AG10803 (cell line): ENCODE measurements around the gene ATOH8.

ENCODE experiments used
- DNase-seq: peaks from one replicate; pipeline ENCODE4 v3.0.0; 2010; ENCODE audit warnings: low read depth
- H3K4me3 ChIP-seq: 2 replicates; pipeline ENCODE4 v1.5.1; 2011; ENCODE audit warnings: mild to moderate bottlenecking, low read length, control low read depth
- TF ChIP-seq, protein P1 (sequence below): conservative IDR thresholded peaks from 2 replicates; pipeline ENCODE4 v1.5.1; 2011; ENCODE audit warnings: mild to moderate bottlenecking, low read length, control low read depth, inconsistent platforms

ATOH8 gene

DNA sequence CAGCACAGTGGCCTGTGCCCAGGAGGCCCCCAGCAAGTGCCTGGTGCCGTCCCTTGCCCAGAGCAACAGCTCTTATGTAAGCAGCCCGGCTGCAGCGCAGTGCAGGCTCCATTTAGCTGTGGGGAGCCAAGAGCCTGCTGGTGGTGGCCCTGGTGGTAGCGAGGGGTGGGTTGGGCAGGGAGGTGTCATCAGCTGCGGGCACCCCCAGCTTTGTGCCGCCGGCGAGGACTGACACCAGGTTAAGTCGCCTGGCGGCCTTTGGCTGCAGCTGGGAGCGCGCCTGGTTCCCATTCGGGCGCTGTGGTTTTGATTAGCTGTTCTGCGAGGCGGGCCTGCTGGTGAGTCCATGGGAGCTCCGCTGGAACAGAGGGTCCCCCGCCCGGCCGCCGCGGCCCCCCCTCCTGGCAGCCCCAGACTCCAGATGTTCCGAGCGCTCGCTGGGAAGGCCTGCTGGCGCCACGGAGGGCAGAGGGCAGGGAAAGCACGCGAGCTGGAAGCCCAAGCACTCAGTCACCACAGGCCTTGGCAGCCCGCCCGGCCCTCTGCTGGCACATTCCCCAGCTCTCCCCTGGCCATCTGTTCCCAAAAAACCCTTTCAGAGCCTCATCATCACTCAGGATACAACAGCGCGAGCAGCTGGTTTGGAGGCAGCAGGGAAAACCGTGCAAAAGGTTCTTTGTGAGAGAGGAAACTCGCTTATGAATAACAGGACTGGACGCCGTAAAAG is 18.4 kb downstream of the ATOH8 start:
- DNase-seq, result peak; percentile 100
- TF ChIP-seq, protein P1, sequence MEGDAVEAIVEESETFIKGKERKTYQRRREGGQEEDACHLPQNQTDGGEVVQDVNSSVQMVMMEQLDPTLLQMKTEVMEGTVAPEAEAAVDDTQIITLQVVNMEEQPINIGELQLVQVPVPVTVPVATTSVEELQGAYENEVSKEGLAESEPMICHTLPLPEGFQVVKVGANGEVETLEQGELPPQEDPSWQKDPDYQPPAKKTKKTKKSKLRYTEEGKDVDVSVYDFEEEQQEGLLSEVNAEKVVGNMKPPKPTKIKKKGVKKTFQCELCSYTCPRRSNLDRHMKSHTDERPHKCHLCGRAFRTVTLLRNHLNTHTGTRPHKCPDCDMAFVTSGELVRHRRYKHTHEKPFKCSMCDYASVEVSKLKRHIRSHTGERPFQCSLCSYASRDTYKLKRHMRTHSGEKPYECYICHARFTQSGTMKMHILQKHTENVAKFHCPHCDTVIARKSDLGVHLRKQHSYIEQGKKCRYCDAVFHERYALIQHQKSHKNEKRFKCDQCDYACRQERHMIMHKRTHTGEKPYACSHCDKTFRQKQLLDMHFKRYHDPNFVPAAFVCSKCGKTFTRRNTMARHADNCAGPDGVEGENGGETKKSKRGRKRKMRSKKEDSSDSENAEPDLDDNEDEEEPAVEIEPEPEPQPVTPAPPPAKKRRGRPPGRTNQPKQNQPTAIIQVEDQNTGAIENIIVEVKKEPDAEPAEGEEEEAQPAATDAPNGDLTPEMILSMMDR, result peak; percentile 46
- peak overlapping the region; percentile 46 for H3K4me3 ChIP-seq

DNA sequence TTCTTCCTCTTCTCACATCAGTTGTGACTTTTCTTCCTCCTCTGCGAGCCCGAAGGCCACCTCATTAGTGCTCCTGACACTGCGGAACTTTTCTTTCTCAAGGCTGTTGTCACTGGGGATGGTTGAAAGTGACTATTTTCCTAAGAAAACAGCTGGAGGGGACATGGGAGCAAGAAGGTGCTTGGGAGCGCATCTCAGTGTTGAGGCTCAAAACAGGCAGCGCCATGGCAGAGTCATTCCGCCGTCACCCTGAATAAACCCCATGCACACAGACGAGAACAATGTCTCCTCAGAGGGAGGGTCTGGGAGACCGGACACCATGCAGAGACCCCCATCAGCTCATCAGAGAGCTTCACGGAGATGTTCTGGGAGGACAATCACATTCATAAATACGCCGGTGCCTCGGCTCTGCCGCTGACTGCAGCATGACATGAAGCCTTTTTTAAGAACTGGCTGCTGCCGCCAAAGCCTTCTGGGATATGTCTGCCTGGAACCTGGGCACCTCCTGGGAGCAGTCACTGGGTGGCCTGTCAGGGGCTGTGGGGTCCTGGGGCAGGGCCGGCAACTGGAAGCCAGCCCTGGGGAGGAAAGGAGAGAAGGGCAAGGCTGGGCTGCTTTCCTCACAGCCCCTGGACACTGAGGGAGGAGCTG is 19.2 kb downstream of the ATOH8 start:
- TF ChIP-seq, protein P1, result no peak
- DNase-seq, result no peak
- peak overlapping the region; percentile 46 for H3K4me3 ChIP-seq

DNA sequence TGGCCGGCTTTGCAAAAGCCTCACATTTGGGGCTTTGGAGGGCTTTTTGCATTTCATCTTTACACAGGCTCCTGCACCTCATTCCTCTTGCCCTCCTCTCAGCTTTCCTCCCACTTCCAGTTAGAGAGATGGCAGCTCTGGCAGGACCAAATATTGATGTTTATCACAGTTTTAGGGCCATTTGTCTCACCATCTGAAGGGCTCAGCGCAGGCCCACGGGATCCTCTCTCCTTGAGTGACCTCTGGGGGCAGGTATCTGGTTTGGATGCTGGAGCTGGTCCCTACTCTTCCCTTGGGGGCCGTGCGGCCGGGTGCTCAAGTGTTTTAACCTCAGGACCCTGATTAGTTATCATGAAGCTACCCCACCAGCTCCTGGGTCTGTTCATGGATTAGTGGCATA is 19.9 kb downstream of the ATOH8 start:
- DNase-seq, result no peak
- TF ChIP-seq, protein P1, result no peak

DNA sequence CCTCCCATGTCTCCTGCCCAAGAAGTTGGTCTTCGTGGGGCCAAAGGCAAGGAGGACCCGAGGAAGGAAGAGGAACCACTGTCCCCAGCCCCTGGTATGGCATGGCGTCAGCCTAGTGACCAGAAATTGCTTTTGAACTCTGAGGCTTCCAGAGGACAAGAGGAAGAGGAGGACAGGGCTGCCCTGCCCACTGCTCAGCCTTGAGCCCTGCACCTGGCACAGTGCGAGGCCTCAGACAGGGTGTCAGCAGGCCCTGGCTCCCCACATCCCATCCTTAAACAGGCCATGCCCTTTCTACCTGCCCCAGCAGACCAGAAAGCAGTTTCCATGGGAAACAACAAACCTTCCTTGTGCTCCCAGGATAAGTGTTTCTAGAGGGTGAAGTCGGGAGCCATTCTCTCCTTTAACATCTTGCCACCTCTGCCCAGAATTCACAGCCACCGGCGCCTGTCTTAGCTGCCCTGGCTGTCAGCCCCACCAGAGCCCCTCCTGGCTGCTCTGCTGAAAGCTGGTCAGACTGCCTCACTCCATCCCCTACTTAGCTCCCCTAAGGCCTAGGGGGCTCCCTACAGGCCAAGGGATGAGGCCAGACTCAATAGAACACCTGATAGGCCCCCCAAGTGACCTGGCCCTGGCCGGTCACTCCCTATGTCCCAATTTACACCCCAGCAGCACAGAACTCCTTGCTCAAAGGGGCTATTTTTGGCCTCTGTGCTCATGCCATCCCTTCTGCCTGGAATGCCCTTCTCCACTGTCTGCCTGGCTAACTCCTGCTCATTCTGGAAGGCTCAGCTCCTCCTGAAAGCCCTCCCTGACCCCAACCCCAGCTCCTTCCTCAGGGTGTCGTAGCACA is 20.6 kb downstream of the ATOH8 start:
- DNase-seq, result no peak
- H3K4me3 ChIP-seq, result no peak overlapping the region
- TF ChIP-seq, protein P1, result no peak

More for the DNA sequence above, 19.9 kb downstream of the ATOH8 start:
- H3K4me3 ChIP-seq, result no peak overlapping the region

DNA sequence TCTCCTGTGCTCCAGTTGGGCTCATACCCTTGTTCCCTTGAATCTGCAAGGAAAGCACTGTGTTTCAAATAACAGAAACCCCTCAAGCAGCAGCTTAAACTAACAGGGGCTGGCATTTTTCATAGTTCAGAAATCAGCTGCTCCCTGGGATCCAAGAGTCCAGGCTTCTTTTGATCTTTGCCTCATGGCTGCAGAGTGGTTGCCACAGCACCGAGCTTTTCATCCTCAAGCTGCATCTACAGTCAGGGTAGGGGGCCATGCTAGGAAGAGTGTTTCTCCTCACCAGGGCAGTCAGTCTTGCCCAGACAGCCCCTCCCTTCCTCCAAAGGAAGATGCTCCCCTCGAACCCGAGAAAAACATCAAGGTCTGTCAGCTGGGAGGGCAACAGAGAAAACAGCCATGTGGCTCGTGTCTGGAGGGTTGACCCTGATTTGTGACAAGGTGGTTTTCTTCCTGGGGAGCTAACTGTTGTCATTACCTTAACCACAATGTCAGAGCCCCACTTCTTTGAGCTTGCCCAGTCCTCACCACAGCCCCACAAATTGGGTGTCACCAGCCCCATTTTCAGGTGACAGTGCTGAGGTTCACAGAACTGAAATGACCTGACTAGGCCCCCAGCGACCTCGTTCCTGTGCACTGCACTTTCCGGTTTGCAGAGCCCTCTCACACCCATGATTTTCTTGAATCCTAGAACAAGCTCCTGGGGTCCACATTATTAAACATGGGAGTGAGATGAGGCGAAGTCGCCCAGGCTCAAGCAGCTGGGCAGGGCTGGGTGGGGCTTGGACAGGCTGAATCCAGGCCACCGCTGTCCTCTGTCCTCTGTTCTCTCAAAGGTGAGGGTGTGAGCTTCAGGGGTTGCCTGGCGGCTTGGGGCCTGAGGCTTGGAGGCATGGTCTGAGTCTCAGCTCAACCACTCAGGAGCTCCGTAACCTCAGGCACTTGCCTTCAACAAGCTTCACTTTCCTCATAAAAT is 21.9 kb downstream of the ATOH8 start:
- no peak overlapping the region for H3K4me3 ChIP-seq
- DNase-seq, result no peak
- TF ChIP-seq, protein P1, result no peak

DNA sequence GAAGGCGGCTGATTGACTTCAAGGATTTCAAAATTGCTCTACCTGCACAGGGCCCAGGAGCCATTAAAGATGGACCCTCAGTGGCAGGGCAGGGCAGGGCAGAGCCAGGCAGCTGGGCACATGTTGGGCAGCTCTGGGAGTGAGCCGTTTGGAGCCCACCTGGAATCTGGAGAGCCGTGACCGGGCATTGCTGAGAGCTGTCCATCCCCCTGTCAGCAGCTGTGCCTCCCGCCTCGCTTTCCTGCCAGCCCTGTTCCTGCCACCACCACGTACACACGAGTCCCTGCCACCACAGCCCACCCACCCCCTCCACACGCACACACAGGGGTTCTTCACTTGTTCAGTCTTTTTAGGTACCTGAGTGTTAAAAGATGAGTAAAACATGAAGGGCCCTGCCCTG is 22.9 kb downstream of the ATOH8 start:
- H3K4me3 ChIP-seq, result no peak overlapping the region
- TF ChIP-seq, protein P1, result no peak
- no peak for DNase-seq
